Measurements from ENCODE around the gene BLOC1S1.

The BLOC1S1 gene

DNA sequence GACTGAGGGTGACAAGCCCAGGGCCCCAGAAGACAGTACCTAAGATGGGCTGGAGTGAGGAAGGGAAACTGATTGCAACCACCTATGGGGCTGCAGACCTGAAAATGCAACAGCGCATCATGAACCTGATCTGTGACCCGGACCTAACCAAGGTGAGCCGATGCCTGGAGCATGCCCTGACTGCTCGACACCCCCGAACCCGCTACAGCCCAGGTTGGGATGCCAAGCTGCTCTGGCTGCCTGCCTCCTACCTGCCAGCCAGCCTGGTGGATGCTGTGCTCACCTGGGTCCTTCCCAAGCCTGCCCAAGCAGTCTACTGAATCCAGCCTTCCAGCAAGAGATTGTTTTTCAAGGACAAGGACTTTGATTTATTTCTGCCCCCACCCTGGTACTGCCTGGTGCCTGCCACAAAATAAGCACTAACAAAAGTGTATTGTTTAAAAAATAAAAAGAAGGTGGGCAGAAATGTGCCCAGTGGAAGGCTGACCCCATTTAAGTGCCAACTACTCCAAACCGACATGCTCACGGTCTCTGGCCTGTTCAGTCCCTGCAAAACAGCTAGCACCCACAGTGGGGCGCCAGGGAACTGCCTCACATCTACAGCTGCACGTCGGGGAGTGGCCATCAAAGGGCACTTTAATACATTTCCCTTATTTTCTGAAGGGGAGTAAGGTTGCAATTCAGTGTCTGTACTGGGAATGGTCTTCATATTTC, 8.5 kb downstream of the BLOC1S1 start:
- no peak overlapping the region for H3K27ac ChIP-seq
- TF ChIP-seq, protein P1, sequence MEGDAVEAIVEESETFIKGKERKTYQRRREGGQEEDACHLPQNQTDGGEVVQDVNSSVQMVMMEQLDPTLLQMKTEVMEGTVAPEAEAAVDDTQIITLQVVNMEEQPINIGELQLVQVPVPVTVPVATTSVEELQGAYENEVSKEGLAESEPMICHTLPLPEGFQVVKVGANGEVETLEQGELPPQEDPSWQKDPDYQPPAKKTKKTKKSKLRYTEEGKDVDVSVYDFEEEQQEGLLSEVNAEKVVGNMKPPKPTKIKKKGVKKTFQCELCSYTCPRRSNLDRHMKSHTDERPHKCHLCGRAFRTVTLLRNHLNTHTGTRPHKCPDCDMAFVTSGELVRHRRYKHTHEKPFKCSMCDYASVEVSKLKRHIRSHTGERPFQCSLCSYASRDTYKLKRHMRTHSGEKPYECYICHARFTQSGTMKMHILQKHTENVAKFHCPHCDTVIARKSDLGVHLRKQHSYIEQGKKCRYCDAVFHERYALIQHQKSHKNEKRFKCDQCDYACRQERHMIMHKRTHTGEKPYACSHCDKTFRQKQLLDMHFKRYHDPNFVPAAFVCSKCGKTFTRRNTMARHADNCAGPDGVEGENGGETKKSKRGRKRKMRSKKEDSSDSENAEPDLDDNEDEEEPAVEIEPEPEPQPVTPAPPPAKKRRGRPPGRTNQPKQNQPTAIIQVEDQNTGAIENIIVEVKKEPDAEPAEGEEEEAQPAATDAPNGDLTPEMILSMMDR (conservative IDR thresholded peaks at IDR 0.05), result peak; percentile 77

DNA sequence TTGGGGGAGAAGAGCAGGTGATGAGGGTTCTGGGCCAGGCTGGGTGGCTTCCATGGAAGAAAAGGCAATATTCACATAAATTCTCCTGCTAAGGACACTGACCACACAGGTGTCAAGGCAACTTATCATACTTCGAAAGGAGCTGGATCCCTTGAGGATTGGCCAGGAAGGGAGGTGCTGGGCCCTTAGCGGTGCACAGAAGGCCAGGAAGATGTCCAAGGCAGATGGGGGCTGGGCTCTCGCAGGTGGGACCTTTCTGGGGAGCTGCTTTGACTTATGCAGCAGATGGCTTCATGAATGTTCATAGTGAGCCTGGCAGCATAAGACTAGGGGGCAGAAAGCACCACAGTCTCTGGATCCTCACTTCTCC, 9.1 kb downstream of the BLOC1S1 start:
- TF ChIP-seq, protein P1 (conservative IDR thresholded peaks at IDR 0.05), result peak; percentile 35
- no peak overlapping the region for H3K27ac ChIP-seq

DNA sequence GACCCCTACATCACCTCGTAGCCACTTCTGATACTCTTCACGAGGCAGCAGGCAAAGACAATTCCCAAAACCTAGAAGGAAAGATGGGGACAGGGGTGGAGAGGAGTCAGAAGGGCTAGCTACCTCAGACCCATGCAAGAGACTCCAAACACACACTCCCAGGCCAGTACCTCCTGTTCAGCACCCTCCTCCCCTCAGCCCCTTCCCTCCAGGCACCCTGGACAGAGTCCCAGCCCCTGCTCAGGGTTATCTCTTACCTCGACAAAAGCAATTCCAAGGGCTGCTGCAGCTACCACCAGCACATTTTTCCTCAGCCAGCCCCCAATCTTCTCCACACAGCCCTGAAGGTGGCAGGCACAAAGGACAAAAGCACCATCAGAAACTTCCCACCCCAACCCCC, 9.7 kb downstream of the BLOC1S1 start:
- no peak overlapping the region for H3K27ac ChIP-seq
- TF ChIP-seq, protein P1 (conservative IDR thresholded peaks at IDR 0.05), result no peak

DNA sequence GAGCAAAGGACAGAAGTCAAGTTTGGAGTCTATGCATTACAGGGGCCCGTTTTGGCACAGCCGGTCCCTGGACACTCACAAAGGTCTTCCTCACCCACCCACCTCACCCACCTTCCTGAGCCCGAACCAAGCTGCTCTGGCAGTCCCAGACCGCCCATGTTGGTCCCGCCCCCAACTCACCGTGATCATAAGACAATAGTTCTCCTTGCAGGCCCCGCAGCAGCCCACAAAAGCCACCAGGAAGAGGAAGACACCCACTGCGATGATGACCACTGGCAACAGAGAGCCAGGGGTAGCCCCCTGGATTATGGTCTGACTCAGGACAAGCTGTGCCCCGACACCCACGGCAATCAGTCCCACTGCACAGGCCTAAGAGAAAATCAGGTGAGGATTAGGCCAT, 11.1 kb downstream of the BLOC1S1 start:
- peak overlapping the region; percentile 95 for H3K27ac ChIP-seq
- TF ChIP-seq, protein P1 (conservative IDR thresholded peaks at IDR 0.05), result no peak

DNA sequence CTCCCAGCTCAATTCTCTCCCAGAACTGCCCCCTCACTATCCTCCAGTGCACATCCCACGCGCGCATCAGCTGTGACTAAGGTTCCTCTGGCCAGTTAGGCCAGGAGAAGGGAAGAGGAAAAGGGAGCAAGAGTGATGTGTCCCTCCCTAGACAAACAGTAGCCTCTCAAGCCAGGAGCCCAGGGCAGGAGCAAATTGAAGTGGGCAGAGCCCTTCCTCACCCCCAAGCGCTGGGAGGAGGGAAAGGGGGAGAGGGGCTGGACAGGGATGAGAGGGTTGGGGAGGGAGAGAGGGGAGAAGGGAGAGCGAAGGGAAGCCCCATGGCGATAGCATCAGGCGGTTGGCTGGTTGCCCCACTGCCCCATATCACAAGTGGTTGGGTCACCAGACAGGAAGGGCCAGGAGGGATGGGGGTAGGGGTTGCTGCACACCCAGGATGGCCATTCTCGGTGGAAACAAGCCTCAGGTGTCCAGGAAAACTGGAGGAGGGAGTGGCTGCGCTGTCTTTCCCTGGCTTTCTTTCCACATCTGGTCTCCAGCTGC, 11.9 kb downstream of the BLOC1S1 start:
- peak overlapping the region; percentile 95 for H3K27ac ChIP-seq
- TF ChIP-seq, protein P1 (conservative IDR thresholded peaks at IDR 0.05), result no peak

DNA sequence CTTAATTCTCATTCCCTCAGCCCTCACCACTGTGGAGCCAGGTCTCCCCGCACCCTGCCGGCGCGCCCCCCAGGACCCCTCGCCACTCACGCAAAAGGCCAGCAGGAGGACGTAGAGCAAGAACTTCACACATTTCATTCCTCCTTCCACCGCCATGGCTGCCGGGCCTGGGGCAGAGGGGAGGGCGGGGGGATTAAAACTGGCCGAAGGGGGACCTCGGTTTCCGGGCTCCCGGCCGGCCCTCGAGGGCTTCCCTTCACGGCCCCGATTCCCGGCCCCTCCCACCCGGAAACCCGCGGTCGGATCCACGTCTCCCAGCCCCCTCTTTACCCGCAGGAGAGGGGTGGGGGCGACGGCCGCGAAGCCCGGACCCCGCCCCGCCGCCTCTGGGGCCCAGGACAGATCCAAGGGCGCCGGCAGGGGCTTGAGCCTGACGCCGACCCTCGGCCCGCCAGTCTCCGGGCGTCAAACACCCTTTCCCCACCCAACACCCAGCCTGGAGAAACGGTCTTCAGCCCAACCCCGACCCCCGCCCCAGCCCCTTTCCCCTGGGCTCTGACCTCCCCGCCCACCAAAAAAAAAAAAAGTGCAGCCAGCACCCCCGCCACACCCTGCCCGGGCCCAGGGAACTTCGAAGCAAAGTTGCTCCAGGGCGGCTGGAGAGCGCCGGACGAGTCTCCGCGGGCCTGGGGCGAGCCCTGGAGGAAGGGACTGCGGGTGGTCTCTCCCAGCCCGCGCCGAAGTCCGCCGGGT, 12.5 kb downstream of the BLOC1S1 start:
- TF ChIP-seq, protein P1 (conservative IDR thresholded peaks at IDR 0.05), result no peak
- H3K27ac ChIP-seq, result peak overlapping the region; percentile 95

Data from VCaP (cell line).